K562 (cell line): ENCODE measurements around the gene ZBTB49. TPM values are rescaled to one million over a fixed set of nuclear protein-coding genes. Genes with fewer than 3 reads are reported as not detected.

Experiments used
- BRD9 ChIP-seq: fragments of 450-650 bp; IDR thresholded peaks from 2 replicates; pipeline ENCODE4 v1.6.1; 2018; ENCODE audit warnings: low read depth; ENCODE audit not compliant: partially characterized antibody
- CBFA2T3 ChIP-seq: fragments of 450-650 bp; IDR thresholded peaks from 2 replicates; pipeline ENCODE4 v1.6.1; 2017
- DEAF1 ChIP-seq: fragments of 450-650 bp; formaldehyde crosslinking; IDR thresholded peaks from 2 replicates; pipeline ENCODE4 v1.4.0; 2020; ENCODE audit warnings: mild to moderate bottlenecking, moderate library complexity
- E2F1 ChIP-seq: sonication (generic); formaldehyde crosslinking; IDR thresholded peaks from 2 replicates; pipeline ENCODE4 v1.8.1; 2023; ENCODE audit warnings: mild to moderate bottlenecking, missing genetic modification reagents, moderate library complexity
- E2F3 ChIP-seq: fragments of 250-450 bp; sonication (Bioruptor Pico); IDR thresholded peaks from 2 replicates; pipeline ENCODE4 v1.4.0; 2020; ENCODE audit warnings: mild to moderate bottlenecking
- E2F5 ChIP-seq: sonication (generic); formaldehyde crosslinking; IDR thresholded peaks from 2 replicates; pipeline ENCODE4 v1.8.0; 2022; ENCODE audit warnings: mild to moderate bottlenecking, missing genetic modification reagents
- EP300 ChIP-seq: IDR thresholded peaks from 2 replicates; pipeline ENCODE4 v1.6.1; 2012; ENCODE audit warnings: low read length, improper control_type of control experiment
- ESRRB ChIP-seq: fragments of 250-450 bp; sonication (Bioruptor Pico); IDR thresholded peaks from 2 replicates; pipeline ENCODE4 v1.5.0; 2020; ENCODE audit warnings: mild to moderate bottlenecking, moderate library complexity, borderline replicate concordance
- HNRNPK ChIP-seq: fragments of 200-400 bp; formaldehyde crosslinking; IDR thresholded peaks from one replicate; pipeline ENCODE4 v1.6.1; 2018; ENCODE audit warnings: mild to moderate bottlenecking, low read depth, low read length; ENCODE audit not compliant: poor library complexity, severe bottlenecking
- HOMEZ ChIP-seq: fragments of 250-450 bp; sonication (Bioruptor Pico); IDR thresholded peaks from 2 replicates; pipeline ENCODE4 v1.4.0; 2020; ENCODE audit warnings: mild to moderate bottlenecking, moderate library complexity
- MITF ChIP-seq: IDR thresholded peaks from 2 replicates; pipeline ENCODE4 v1.6.1; 2014; ENCODE audit warnings: antibody characterized with exemption
- SMAD3 ChIP-seq: fragments of 450-650 bp; formaldehyde crosslinking; conservative IDR thresholded peaks from 2 replicates; pipeline ENCODE4 v1.4.0; 2020; ENCODE audit warnings: mild to moderate bottlenecking
- SOX6 ChIP-seq: fragments of 450-650 bp; IDR thresholded peaks from 2 replicates; pipeline ENCODE4 v1.6.1; 2014; ENCODE audit warnings: mild to moderate bottlenecking
- THRB ChIP-seq: fragments of 450-650 bp; formaldehyde crosslinking; conservative IDR thresholded peaks from 2 replicates; pipeline ENCODE4 v1.4.0; 2022; ENCODE audit warnings: mild to moderate bottlenecking, missing genetic modification characterization
- TRIM28 ChIP-seq: fragments of 450-650 bp; IDR thresholded peaks from 2 replicates; pipeline ENCODE4 v1.6.1; 2017
- YBX1 ChIP-seq: fragments of 450-650 bp; IDR thresholded peaks from 2 replicates; pipeline ENCODE4 v1.7.1; 2016; ENCODE audit warnings: mild to moderate bottlenecking
- ZC3H4 ChIP-seq: sonication (generic); formaldehyde crosslinking; IDR thresholded peaks from 2 replicates; pipeline ENCODE4 v1.9.0; 2021; ENCODE audit warnings: missing genetic modification reagents, borderline replicate concordance
- ZNF124 ChIP-seq: sonication (generic); formaldehyde crosslinking; IDR thresholded peaks from 2 replicates; pipeline ENCODE4 v1.8.1; 2022; ENCODE audit warnings: missing genetic modification reagents
- ZNF224 ChIP-seq: sonication (generic); formaldehyde crosslinking; IDR thresholded peaks from 2 replicates; pipeline ENCODE4 v1.8.0; 2022; ENCODE audit warnings: mild to moderate bottlenecking, missing genetic modification reagents
- polyA plus RNA-seq, 8 experiments: library from polyadenylated mRNA; depleted of rRNA in 4 of 8; stranded (reverse) in 5 of 8; unstranded in 3 of 8; fragments of >200 nt; fragmentation: Nextera tagmentation in 2 of 8; fragmentation: Illumina TruSeq in 1 of 8; extraction: Ambion mirVana in 2 of 8; extraction: Trizol in 1 of 8; gene quantifications; 2 replicates each; pipeline versions ENCODE4 v1.2.1 to v1.2.3, GENCODE V29; 2011 to 2014; ENCODE audit warnings: inconsistent platforms in 1 of 8, missing spikeins in 1 of 8
- total RNA-seq, 7 experiments: library from RNA; depleted of rRNA in 6 of 7; stranded (reverse); fragments of >200 nt in 6 of 7; fragmentation: Illumina TruSeq in 2 of 7; extraction: Trizol in 2 of 7; gene quantifications; 2 replicates each; pipeline versions ENCODE4 v1.2.1 to v1.2.3, GENCODE V29; 2011 to 2021; ENCODE audit warnings: low replicate concordance in 1 of 7

The ZBTB49 gene
- total and polyA plus RNA-seq, 9 of the 15 experiments (the other 6 are each of a cell fraction or from before 2014, with no cell fraction given), result 0.49 to 8.0 (median 4.2) TPM

GRCh38 chr4:4248029-4248884 lies 41.8 kb upstream of the ZBTB49 start, which contains the start of gene TMEM128 (continued):
- peak; percentile 38 for TF ChIP-seq BRD9
- peak; percentile 68 for TF ChIP-seq E2F1 (CRISPR knock-in tag)
- no peak for TF ChIP-seq ESRRB
- no peak for TF ChIP-seq E2F3 (CRISPR knock-in tag)
- TF ChIP-seq SMAD3, result no peak
- no peak for TF ChIP-seq THRB (CRISPR knock-in tag)
- TF ChIP-seq YBX1, result no peak
- TF ChIP-seq TRIM28, result 0 out of 2 replicates have a peak, but pooled peaks have one; percentile 57
- no peak for TF ChIP-seq HOMEZ (CRISPR knock-in tag)
- no peak for TF ChIP-seq CBFA2T3
- no peak for TF ChIP-seq ZC3H4
- peak; percentile 34 for TF ChIP-seq EP300
- TF ChIP-seq ZNF124, result no peak
- no peak for TF ChIP-seq HNRNPK
- TF ChIP-seq ZNF224 (CRISPR knock-in tag), result no peak
- no peak for TF ChIP-seq E2F5
- no peak for TF ChIP-seq DEAF1 (CRISPR knock-in tag)
- no peak for TF ChIP-seq MITF
- no peak for TF ChIP-seq SOX6
